GM12865 (cell line): ENCODE measurements around the gene RBMS3.

Experiments
- DNase-seq: peaks from one replicate; pipeline ENCODE4 v3.0.0; 2010; ENCODE audit warnings: low read depth
- H3K4me3 ChIP-seq: 2 replicates; pipeline ENCODE4 v1.5.1; 2011; ENCODE audit warnings: mild to moderate bottlenecking, low read depth, low read length, control low read depth
- CTCF ChIP-seq: IDR thresholded peaks from 2 replicates; pipeline ENCODE4 v1.5.1; 2011; ENCODE audit warnings: low read length, control low read depth, low read depth, inconsistent platforms; ENCODE audit not compliant: insufficient read depth; ENCODE audit errors: missing control alignments

The RBMS3 gene

GRCh38 chr3:29486096-29486495 lies 205.2 kb downstream of the RBMS3 start:
- no peak overlapping the region for H3K4me3 ChIP-seq
- no peak for TF ChIP-seq CTCF
- DNase-seq = peak; percentile 54

DNA sequence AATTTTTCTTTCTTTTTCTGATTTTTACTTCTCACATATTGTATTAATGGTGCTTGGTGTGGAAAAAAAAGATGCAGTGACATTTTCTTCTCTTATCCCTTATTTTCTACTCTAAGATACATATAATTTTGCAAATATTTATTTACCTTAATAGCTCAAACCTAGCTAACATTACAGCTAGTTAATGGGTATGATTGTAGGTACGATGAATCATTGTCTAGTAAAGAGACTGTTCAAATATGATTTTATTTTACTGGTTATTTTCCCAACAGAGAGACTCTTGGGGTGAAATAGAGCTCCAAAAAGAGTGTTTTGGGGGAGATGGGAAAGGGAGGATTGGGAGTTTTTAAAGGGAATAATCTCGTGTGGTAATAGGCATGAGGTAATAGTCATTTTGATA lies 206.0 kb downstream of the RBMS3 start:
- DNase-seq = no peak
- no peak overlapping the region for H3K4me3 ChIP-seq
- TF ChIP-seq CTCF = no peak

DNA sequence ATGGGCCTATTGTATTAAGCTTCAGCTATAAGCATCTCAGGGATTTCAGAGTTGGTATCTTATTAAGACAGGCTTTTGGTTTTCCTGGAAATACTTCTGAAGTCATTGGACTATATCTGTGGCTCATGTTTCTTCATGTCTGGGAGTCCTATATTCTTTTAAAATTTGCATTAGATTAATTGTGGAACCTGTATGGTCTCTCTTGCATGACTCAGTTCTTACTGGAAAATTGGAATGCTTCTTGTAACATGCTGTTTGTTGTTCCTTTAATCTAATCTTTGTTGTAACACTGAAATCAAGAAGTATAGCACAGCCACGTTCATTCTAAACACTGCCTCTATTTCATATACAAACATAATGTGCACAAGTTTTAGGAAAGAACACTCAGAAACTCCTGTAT lies 208.1 kb downstream of the RBMS3 start:
- no peak for TF ChIP-seq CTCF
- H3K4me3 ChIP-seq = no peak overlapping the region
- DNase-seq = no peak

DNA sequence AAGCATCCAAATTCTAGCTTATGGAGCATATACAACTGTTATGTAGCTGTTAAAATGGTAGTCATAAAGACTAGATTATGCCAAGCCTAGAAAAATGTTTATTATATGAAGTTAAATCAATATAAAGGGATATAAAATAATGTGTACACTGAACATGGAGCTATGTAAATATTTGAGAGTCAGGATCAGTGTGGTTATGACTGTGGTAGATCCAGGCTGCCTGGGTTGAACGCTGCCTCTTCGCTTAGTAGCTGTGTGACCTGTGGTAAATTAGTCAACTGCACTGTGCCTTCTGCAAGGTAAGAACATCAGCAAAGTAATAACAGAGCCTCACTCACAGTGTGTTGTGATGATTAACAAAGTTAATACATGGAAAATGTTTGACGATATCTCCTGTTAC lies 212.2 kb downstream of the RBMS3 start:
- no peak overlapping the region for H3K4me3 ChIP-seq
- no peak for DNase-seq
- TF ChIP-seq CTCF = no peak

- no peak overlapping the region for H3K4me3 ChIP-seq
- TF ChIP-seq CTCF = no peak
- no peak for DNase-seq
These were observed 213.6 kb downstream of the RBMS3 start for GRCh38 chr3:29494305-29495036.

DNA sequence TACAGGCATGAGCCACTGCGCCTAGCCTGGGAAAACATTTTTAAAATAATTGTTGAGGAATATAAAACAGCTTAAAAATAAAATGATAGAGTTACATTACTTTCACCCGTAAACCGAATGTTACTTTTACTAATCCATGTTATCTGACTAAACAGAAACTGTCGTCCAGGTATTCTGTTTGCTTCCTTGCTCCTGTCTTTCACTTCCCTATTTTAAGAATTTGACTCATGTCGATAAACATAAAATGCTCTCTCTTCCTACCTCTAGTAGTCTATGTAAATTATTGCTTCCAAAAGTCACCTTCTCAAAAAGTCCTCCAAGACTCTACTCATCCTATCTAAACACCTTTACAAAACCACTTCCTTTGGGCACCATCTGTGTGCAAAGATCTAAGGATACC lies 216.4 kb downstream of the RBMS3 start:
- TF ChIP-seq CTCF = no peak
- DNase-seq = no peak

DNA sequence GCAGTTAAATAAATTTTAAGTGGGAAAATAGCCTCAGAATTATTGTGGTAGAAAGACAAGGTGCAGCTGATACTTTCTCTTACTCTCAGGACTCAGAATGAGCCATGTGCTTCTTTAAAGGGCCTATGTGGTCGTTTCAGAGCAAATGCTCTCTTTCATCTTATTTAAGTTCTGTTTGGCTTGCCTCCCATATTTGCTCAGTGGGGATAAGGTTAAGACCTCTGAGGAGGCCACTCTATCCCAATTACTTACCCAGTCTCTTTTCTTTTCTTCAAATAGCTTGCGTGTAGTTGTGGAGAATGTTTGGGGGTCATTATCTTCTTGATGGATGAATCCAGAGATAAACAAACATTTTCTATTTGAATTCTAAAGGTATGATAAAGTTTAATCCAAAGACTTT lies 221.9 kb downstream of the RBMS3 start:
- H3K4me3 ChIP-seq = no peak overlapping the region
- TF ChIP-seq CTCF = no peak
- no peak for DNase-seq

More for the DNA sequence above, 216.4 kb downstream of the RBMS3 start:
- H3K4me3 ChIP-seq = no peak overlapping the region
